Dermis blood vessel endothelial cell (primary cell): Measurements from ENCODE around the gene DOK4. TPM values are rescaled to one million over a fixed set of nuclear protein-coding genes. Genes with fewer than 3 reads are reported as not detected.

ENCODE experiments used
- DNase-seq: peaks from one replicate; pipeline ENCODE4 v3.0.0; 2010
- total RNA-seq: library from RNA; depleted of rRNA; stranded (reverse); fragments of >200 nt; gene quantifications from 2 replicates; pipeline ENCODE4 v1.2.3, GENCODE V29; 2014

DOK4 gene
- total RNA-seq, 1 donor from 2014 or later: 21.4 TPM

DNA sequence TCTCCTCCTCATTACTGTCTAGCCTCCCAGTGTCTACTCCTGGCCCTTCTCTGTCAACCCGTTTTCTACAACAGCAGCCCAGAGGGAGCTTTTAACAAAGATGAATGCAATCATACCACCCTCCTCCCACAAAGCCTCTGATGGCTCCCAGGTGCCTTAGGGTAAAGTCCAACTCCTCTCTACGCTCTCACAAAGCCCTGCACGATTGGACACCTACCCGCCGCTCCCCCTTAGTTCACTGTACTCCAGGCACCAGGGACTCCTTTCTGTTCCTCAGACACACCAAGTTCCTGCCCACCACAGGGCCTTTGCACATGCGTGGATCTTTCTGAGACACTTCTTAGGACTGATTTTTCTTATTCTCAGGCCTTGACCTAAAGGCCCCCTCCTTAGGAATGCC lies 32.6 kb upstream of the DOK4 start:
- DNase-seq: no peak

DNA sequence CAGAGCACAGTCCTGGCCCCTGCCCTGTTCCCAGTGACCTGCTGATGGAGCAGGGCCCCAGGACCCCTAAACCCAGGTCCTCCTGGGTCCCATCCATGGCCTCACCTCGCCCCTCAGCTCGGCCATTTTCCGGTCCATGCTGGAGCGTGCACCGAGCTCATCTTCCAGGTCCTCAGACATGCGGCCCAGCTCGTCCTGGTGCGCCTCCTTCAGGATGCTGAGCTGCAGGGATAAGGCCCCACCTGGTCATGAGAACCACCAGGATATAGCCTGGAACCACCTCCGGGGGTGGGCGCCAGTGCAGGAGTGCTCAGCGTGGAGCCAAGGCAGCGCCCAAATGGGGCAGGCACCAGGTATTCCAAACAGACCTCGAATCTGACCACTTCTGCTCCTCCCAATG lies 32.2 kb upstream of the DOK4 start:
- DNase-seq: no peak

DNA sequence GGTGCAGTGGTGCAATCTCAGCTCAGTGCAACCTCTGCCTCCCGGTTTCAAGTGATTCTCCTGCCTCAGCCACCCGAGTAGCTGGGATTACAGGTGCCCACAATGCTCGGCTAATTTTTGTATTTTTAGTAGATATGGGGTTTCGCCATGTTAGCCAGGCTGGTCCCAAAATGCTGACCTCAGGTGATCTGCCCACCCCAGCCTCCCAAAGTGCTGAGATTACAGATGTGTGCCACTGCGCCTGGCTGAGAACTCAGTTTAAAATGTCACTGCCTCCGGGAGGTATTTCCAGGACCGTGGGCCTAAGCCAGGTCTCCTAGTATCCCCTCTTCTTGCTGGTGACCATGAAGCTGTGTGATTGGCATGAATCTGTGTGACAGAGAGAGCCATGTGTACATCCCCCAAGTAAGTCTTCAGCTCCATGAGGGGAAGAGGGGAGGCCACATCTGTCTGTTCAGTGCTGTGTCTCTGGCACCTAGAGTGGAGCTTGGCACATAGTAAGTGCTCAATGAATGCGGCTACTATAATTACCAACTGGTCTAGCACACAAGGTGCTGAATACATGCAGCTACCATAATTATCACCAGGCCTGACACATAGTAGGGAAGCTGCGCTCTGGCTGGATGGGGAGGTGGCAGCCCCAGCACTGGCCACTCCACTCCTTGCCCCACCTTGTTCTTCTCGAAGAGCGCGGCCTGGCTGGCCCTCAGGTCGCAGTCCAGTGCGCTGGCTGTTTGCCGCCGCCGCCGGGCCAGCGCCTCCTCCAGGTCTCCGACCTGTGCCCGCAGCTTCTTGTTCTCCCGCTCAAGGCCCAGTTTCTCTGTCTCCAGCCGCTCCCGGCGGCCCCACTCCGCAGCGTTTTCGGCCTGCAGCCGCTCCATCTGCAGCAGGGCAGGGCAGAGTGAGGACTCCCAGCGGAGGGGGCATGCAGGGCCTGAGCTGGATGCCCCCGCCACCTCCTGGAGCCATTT lies 31.4 kb upstream of the DOK4 start:
- no peak for DNase-seq

DNA sequence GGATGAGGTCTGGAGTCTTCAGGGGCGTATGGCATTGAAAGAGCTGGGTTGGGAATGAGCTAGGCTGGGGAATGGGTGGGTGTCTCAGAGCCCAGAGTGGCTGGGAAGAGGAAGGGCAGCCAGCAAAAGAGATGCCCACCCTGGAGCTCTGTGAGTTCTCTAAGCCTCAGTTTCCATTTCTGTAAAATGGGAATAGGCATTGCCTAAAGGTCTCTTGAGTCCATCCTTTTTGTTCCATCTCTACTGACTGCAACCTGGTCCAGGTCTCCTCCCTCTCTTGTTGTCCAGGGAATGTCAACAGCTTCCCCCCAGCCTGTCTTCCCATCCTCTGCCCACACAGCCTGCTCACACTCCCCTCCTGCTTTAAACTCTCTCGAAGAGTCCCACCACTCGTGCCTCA lies 30.5 kb upstream of the DOK4 start:
- DNase-seq: no peak

DNA sequence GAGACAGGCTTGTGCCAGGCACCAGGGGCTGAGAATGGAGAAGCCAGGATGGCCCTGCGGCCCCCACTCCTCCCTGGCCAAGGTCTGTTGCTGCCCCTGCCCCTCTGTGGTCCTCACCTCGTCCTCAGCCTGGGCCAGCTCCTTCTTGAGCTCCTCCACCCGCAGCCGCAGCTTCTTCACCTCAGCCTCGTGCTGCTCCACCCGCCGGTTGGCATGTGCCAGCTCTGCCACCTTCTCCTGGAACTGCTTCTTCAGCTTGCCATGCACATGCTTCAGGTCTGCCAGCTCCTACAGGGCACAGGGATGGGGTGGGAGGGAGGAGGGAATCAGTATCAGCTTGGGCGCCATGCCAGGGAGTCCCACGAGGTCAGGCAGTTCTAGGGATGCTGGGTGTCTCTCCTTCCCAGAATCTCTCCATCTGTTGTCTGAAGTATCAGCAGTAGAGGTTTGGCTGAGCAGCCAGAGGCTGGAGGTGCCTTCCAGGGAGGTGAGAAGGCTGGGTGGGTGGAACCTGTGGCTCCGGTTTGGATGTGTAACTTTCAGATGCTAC lies 30.0 kb upstream of the DOK4 start:
- DNase-seq: no peak

DNA sequence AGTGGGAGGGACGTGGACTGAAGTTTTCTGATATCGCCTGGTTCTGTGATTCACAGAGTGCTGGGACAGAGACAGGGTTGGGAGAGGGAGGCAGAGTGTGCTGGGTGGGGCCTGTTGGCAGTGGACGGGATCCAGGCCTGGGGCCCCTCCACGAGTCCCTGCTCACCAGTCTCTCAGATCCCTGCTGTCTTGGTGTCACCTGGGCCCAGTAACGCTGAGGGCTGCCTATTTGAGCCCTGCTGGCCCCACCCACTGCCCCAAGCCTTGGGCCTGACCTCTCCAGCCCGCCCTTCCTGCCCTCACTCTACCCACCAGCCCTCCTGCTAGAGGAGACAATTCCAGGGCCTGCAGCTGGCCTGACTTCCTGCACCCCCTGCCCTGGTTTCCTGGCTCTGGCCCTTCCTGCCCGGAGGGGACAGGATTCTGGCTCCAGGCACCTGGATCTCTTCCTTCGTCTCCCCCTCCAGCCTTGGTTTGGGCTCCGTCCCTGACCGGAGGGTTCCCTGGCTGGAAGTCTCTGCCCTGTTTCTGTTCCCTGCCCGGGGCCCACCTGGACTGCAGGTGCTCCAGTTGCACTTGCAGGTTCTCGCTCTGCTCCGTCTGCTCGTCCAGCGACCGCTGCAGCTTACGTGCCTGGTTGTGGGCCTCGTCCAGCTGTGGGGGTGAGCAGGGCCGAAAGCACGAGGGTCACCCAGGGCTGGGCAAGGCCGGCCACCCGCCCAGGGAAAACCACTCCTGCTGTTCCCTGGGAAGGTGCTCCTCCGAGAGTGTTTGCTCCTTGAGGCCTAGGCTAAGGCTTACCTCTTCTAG lies 28.7 kb upstream of the DOK4 start:
- peak; percentile 41 for DNase-seq

DNA sequence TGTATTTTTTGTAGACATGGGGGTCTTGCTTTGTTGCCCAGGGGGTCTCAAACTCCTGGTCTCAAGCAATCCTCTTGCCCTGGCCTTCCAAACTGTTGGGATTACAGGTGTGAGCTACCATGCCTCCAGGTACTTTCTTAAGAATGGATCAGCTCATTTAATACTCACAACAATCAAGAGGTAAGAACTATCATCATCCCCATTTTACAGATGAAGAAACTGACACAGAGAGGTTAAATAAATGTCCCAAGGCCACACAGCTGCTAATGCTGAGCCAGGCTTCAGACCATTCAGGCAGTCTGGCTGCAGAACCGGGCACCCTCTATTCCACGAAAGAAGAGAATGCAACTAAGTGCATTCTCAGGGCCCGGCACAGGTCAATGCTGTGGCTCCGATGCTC lies 28.1 kb upstream of the DOK4 start:
- DNase-seq: no peak

DNA sequence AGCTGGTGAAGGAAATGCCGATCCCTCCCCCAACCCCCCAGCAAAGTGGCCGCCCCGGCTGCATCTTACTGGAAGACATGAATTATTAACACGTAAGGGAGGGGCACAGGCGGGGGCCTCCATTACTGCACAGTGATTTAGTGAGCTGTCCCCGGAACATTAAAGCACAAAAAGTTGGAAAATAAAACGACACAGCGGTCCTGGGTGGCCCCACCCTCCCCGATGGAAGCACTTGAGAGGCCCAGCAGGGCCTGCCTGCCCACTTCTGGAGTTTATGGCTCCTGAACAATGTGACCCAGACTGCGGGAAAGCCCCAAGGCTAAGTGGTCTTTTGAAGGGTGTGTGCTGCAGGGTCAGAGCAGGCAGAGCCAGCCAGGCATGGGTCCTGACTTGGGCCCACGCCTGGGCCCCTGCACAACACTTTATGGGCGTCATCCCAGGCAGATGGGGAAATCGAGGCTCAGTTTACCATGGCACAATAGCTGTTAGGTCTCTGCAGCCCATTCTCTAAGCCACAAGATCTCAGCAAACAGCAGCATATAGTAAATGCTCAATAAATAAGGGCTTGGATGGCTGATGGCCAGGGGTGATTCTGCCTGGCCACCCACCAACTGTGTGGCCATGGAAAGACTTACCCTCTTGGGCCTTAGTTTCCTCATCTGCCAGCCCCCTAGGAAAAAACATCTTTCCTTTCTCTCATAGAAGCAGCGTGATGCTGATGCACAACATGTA lies 27.2 kb upstream of the DOK4 start:
- no peak for DNase-seq

DNA sequence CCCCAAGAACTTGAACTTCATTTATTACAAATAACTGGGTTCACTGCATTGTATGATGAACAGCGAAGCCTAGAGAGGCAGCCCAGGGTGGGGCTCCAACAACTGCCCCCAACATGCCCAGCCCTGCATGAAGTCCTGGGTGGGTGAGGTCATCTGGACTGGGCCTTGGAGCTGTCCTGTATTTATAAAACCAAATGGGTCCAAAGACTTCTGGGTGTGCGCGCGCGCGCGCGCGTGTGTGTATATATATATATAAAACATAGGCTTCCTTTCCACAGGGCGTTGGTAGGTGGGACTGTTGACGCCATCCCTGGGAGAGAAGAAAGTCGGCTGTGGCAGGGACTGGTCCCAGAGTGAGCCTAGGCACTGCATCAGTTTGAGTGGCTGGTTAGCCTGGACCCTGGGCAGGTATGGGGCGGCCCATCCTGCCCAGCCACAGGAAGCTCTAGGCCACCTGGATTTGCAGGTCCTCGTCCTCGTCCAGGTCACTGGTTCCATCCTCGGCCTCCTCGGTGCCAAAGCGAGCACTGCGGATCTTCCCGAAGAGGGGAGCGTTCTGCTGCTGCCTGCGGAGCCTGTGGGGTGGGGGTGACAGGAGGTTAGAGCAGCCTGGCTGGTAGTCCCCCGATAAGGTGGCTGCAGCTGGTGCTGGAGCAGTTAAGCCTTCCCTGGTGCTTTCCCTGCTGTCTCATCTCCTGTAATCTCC lies 26.2 kb upstream of the DOK4 start:
- no peak for DNase-seq

DNA sequence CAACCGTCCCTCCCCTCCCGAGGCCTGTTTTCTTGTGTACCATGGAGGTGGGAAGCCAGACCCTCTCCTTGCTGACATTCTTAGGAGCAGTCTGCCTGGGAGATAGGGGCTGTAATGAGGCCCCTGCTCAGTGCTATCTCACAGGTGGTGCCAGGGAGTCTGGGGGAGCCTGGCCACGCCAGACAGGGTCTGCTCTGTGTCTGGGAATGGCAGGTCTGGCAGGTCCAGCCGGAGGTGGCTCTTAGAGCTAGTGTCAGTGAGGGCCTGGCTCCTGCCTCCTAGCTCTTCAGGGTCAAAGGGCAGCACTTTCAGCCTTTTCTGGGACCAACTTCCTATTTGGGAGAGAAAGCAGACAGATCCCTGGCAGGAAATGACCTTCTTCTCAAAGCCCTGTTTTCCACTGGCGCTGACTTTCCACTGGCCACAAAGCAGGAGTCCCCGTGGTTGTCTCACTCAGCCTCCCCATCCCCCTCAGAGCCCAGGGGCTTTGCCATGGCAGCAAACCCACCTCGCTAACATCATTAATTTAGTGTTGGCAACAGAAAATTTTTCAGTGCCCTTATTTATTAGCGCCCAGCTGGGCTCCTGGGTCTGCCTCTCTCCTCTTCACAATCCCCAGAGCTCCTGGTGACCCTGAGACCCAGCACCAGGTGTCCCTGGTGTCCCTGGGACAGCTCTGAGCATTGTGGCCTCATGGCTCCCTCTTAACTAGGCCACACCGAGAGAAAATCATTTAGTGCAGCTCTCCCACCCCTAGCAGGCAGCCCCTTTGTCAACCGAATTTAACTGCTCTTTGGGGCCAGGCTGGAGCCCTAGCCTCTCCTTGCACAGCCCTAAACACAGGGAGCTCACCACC lies 24.0 kb upstream of the DOK4 start:
- peak; percentile 24 for DNase-seq

DNA sequence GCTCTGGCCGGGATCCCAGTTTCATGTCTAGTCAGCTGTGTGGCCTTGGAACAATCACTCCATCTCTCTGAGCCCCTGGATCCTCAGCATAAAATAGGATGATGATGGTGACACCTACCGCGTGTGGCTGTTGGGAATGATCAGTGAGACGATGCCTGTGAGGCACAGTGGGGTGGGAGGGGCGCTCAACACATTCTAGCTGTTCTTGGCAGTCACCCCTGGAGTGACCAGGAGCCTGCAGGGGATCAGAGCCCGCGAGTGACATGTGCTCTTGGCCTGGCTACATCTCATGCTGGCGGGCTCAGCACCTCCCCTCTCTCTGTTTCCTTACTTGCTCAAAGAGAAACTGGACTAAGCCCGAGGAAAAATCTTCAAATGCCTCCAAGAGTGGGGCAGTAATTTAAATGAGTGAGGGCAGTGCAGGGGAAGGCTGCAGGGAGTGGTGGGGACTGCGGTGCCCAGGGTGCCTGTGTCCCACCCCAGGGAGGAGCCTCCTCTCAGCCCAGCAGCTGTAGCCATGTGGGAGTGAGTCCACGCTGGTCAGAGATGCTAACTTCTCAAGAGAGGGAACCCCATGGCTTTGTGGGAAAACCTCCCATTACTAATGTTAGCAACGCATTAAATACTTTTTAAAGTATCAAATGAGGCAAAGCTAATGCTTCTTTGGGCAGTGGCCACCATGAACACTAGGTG lies 23.1 kb upstream of the DOK4 start:
- no peak for DNase-seq

DNA sequence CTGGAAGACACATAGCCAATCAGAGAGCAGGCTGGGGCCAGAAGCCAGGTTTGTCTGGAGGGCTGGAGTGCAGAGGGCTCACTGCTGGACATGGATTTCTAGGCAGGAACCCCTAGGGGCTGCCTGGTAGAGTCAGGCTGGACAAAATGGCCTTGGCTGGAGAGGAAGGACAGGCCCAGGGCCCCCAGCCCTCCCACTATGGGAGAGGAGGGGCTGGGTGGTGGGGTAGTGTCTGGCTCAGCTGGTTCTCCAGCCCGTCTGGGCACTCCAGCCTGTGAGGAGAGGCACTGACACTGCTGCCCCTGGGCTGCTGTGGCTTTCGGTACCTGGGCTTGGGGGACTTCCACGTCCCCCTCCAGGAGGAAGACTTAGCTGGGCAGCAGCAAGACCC lies 21.7 kb upstream of the DOK4 start:
- no peak for DNase-seq

DNA sequence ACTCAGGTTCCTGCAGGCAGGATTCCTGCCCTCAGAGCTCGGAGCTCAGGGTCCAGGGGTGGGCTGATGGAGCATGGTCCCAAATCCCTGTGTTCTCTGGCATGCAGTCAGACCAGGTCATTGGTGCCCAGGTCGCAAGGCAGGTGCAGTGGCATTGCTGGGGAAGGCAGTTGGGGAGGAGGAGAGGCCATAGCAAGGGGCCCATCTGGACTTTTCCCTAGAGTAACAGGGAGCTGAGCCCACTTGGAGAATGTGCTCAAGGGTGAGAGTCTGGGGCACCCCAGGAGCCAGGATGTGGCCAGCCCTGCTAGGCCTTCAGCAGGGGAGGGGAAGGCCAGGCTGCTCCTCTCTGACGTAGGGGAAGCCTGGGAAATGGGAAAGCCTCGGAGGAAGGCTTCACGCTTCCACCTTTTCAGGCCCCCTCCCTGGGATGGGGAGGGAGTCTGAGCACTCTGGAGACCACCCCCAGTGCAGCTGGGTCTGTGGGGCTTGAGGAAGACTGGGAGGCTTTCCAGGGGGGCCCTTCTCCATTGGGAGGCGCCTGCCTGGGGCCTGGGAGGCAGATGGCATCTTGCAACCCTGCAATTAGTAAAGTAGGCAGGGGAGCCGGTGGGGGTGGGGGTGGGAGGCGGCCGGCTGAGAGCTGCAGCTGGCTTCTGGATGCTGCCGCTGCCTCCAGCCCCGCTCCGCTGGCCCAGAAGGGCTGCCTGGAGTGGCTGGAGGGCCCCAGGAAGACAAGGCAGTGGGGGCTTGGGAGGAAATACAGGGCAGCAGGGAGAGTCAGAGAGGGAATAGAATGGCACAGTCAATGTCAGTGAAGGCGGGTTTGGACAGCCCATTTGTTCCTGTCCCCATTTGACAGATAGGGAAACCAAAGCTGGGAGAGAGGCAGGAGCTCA lies 21.1 kb upstream of the DOK4 start:
- DNase-seq: no peak

DNA sequence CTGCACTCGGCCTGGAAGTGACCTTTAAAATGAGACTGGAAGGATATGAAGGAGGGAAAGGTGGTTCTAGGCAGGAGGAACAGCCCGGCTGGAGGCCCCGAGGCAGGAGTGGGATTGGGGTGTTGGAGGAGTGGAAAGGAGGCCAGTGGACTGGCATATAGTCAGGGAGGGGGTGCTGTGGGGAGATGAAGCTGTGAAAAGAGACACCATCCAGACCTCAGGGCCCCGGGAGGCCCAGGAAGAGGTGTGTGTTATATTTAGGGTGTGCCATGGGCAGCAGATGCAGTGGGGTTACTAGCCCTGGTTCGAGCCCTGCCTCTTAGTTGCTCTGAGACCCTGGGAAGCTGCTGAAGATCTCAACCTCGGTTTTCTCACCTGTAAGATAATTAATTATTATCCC lies 18.9 kb upstream of the DOK4 start:
- no peak for DNase-seq

DNA sequence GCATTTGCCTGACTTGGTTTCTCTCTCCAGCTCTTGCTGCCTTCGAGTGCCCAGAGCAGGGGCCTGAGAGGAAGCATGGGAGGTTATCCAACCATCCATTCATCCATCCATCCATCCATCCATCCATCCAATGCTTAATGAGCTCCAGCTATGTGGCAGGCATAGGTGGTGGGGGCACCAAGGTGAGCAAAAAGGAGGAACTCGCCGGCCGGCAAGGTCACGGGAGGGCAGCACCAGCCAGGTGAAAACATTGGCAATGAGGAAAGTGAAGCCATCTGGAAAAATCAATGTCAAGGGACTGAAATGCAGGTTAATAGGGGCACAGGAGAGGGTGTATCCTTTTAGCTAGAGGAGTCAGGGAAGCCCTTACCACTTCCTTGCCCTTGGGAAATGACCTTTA lies 18.2 kb upstream of the DOK4 start:
- no peak for DNase-seq

DNA sequence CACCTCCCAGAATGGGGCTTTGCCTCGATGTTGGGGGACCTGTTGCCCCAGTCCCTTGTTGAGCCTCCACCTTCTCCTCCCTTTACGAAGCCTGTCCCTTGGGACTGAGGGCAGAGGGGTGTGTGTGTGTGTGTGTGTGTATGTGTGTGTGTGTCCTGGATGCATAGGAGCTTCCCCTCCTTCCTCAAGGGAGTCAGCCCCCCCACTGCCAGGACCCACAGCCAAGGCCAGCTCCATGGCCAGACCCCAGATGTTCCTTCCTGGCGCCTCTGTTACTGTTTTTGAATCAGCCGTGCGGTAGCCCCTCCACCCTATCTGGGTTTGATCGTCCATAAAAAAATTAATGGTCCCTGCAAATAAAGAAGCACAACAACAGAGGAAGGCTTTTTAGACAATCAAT lies 17.7 kb upstream of the DOK4 start:
- no peak for DNase-seq

DNA sequence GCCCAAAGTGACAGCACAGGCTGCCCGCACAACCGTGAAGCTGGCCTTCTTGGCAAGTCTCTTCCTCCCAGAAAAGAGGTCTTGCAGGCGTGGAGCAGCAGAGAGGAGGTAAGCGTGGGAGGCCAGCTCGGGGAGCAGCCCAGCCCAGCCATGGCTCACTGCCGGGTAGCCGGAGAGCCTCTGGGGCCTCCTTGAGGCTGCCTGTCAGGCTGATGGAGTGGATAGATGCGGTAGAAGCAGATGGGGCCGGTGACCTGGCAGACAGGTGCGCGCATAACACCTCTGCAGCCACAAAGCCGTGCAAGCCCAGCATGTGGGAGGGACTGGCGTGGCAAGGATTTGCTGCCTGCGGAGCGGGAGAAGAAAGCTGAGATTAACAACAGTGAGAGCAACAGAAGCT lies 17.1 kb upstream of the DOK4 start:
- no peak for DNase-seq

DNA sequence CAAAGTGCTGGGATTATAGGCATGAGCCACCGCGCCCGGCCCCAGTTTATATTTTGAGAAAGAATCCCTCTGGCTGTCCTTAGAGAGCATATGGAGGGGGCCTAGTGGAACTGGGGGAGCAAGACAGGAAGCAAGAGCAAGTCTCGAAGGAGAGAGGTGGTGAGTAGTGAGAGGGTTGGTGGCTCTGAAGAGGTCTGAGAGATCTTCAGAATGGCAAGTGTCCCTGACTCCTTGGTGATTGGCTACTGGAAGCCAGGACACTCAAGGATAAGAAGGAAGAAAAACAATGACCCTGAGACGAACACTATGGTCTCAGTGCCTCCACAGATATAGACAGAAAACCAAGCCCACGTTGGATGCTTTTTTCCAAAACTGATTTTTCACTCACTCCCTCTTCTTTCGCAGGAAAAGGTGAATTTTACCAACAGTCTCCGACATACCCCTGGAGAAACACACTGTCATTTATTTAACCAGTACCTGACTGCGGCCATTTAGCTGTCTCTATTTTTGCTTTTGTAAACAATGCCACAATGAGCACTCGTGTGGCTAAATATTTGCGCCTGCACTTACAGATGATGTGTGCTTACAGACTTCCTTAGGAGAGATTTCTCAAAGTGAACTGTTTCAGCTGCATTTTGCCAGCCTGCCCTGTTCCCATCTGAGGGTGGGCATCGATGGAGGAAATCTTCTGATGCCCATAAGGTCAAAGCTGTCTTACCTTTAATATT lies 15.9 kb upstream of the DOK4 start:
- no peak for DNase-seq

DNA sequence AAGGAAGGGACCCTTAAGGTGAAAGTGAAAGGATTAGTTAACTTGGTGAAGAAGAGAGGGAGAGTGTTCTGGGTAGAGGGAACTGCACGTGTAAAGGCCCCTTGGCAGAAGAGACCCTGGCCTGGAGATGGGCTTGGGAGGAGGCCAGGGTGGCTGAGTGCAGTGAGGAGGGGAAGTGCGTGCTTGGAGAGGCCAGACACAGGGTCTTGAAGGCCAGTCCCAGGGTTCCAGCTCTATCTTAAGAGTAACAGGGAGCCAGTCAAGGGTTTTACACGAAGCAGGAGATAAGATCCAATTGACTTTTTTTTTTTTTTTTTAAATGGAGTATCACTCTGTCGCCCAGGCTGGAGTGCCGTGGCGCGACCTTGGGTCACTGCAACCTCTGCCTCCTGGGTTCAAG lies 15.2 kb upstream of the DOK4 start:
- DNase-seq: no peak
